Activated CD8-positive, alpha-beta T cell treated with anti-CD3 and anti-CD28 coated beads, Interleukin-2, amount 10 ng/mL, durations not matched to agents 7 days and 5 days (primary cell): ENCODE results near the gene MZT2A. TPM values are rescaled to one million over a fixed set of nuclear protein-coding genes. Genes with fewer than 3 reads are reported as not detected.
"Not testable (repeated sequence)": the region's sequence is repeated elsewhere in the genome, so short reads cannot be mapped to it uniquely, and the experiment has no call there.

Experiments
- ATAC-seq: fragments of 150-1000 bp; cut with Tn5 transposase; one replicate; pipeline ENCODE4 v1.10.0; 2021; ENCODE audit warnings: moderate library complexity
- CTCF ChIA-PET: fragments of 350-600 bp; sonication (Branson Sonifier 250); formaldehyde crosslinking; loops from one replicate; lab custom pipeline; 2021; ENCODE audit warnings: antibody characterized with exemption; lab: Charles Lee
- POLR2A ChIA-PET: fragments of 350-600 bp; sonication (Branson Sonifier 250); formaldehyde crosslinking; loops from one replicate; lab custom pipeline; 2021; ENCODE audit warnings: antibody characterized with exemption; lab: Charles Lee
- DNase-seq: peaks from one replicate; pipeline ENCODE4 v3.0.0-alpha.2; 2020
- H3K27ac Mint-ChIP-seq: one replicate; pipeline ENCODE4 v1.8.0; 2021; ENCODE audit warnings: mild to moderate bottlenecking, mixed read lengths
- H3K27me3 Mint-ChIP-seq: one replicate; pipeline ENCODE4 v1.8.0; 2021; ENCODE audit warnings: low read depth, mixed read lengths
- H3K36me3 Mint-ChIP-seq: one replicate; pipeline ENCODE4 v1.8.0; 2021; ENCODE audit warnings: low read depth, mixed read lengths
- H3K4me1 Mint-ChIP-seq: one replicate; pipeline ENCODE4 v1.8.0; 2021; ENCODE audit warnings: low read depth, mixed read lengths
- H3K4me3 Mint-ChIP-seq: one replicate; pipeline ENCODE4 v1.8.0; 2021; ENCODE audit warnings: mild to moderate bottlenecking, mixed read lengths
- H3K9me3 Mint-ChIP-seq: one replicate; pipeline ENCODE4 v1.8.0; 2022; ENCODE audit warnings: mixed read lengths; ENCODE audit not compliant: insufficient read depth
- total RNA-seq, 2 experiments: library from RNA; stranded (reverse); gene quantifications; one replicate each; pipeline ENCODE4 v1.2.3, GENCODE V29; 2021

Gene MZT2A
- total RNA-seq, 2 experiments from 2014 or later, result 181 to 191 TPM

- H3K9me3 Mint-ChIP-seq, H3K27ac Mint-ChIP-seq, H3K36me3 Mint-ChIP-seq, H3K27me3 Mint-ChIP-seq, CTCF ChIA-PET, H3K4me3 Mint-ChIP-seq, DNase-seq, POLR2A ChIA-PET, ATAC-seq: not testable (repeated sequence)
- peaks cover 25% of the 10 kb centered on the region for H3K4me1 Mint-ChIP-seq
Measured at GRCh38 chr2:131530626-131531344, 38.6 kb upstream of the MZT2A start.

GRCh38 chr2:131529864-131530445 lies 37.8 kb upstream of the MZT2A start:
- H3K36me3 Mint-ChIP-seq, H3K27ac Mint-ChIP-seq, H3K9me3 Mint-ChIP-seq, H3K27me3 Mint-ChIP-seq, H3K4me3 Mint-ChIP-seq, ATAC-seq, POLR2A ChIA-PET: not testable (repeated sequence)
- DNase-seq, result peak; percentile 16
- H3K4me1 Mint-ChIP-seq, result peaks cover 25% of the 10 kb centered on the region
- CTCF ChIA-PET, result interaction anchor here (1.3 kb wide), 1 partner anchor 116 kb away, joined by 3 read pairs; no protein-coding TSS in a partner anchor

- H3K9me3 Mint-ChIP-seq, POLR2A ChIA-PET, H3K27me3 Mint-ChIP-seq, H3K36me3 Mint-ChIP-seq: not testable (repeated sequence)
- H3K27ac Mint-ChIP-seq, result peak overlapping the region; percentile 57
- DNase-seq, result peak; percentile 27
- peak; percentile 4 for ATAC-seq
- H3K4me1 Mint-ChIP-seq, result peaks cover 25% of the 10 kb centered on the region
- peak overlapping the region; percentile 62 for H3K4me3 Mint-ChIP-seq
- CTCF ChIA-PET, result interaction anchor here (1.3 to 3.6 kb wide), 2 partner anchors 36 to 115 kb away, joined by 3 to 21 read pairs; partner anchors contain the start of gene MZT2A
Measured at GRCh38 chr2:131528981-131529863, 37.0 kb upstream of the MZT2A start.

- peak; percentile 89 for ATAC-seq
- H3K4me3 Mint-ChIP-seq, result peak within 1 kb of the TSS; percentile 81
- not testable (repeated sequence) for H3K36me3 Mint-ChIP-seq
Measured at GRCh38 chr2:131527131-131528001, 35.2 kb upstream of the MZT2A start, which contains the start of gene CCDC74A. Gene CCDC74A (plus strand): TSS chr2:131527888. CDS start chr2:131527971, 83 bp downstream.

GRCh38 chr2:131525256-131525655 lies 33.1 kb upstream of the MZT2A start:
- H3K27ac Mint-ChIP-seq, H3K27me3 Mint-ChIP-seq, ATAC-seq, POLR2A ChIA-PET, H3K4me3 Mint-ChIP-seq, H3K9me3 Mint-ChIP-seq, DNase-seq, H3K36me3 Mint-ChIP-seq, CTCF ChIA-PET: not testable (repeated sequence)
- peaks cover 25% of the 10 kb centered on the region for H3K4me1 Mint-ChIP-seq

More at GRCh38 chr2:131527131-131528001, 35.2 kb upstream of the MZT2A start, which contains the start of gene CCDC74A:
- CTCF ChIA-PET, result interaction anchor here (3.6 kb wide), 1 partner anchor 35 kb away, joined by 21 read pairs; the partner anchor contains the start of gene MZT2A
- POLR2A ChIA-PET, result interaction anchor here (0.6 to 2.2 kb wide), 2 partner anchors 34 to 100 kb away, joined by 3 to 12 read pairs; no protein-coding TSS in a partner anchor
- H3K27ac Mint-ChIP-seq, result peak within 1 kb of the TSS; percentile 85
- peak; percentile 87 for DNase-seq
- peaks cover 25% of the 10 kb centered on the region for H3K4me1 Mint-ChIP-seq
- not testable (repeated sequence) for H3K27me3 Mint-ChIP-seq, H3K9me3 Mint-ChIP-seq

- H3K27me3 Mint-ChIP-seq, result no peaks in the 10 kb centered on the region
- ChIA-PET CTCF (no interaction called here), POLR2A (no interaction called here)
- peaks cover 6% of the 10 kb centered on the region for H3K4me1 Mint-ChIP-seq
- H3K36me3 Mint-ChIP-seq, result peaks cover 13% of the 10 kb centered on the region
- H3K27ac Mint-ChIP-seq, result no peak overlapping the region
- H3K4me3 Mint-ChIP-seq, result no peak overlapping the region
- DNase-seq (no peak), ATAC-seq (no peak)
- H3K9me3 Mint-ChIP-seq, result no peaks in the 10 kb centered on the region
Measured at GRCh38 chr2:131521961-131522781, 30.0 kb upstream of the MZT2A start.

GRCh38 chr2:131521524-131521923 lies 29.3 kb upstream of the MZT2A start:
- H3K9me3 Mint-ChIP-seq, POLR2A ChIA-PET, CTCF ChIA-PET, H3K4me3 Mint-ChIP-seq, ATAC-seq, H3K27me3 Mint-ChIP-seq, H3K27ac Mint-ChIP-seq, H3K4me1 Mint-ChIP-seq, DNase-seq: not testable (repeated sequence)
- H3K36me3 Mint-ChIP-seq, result peaks cover 16% of the 10 kb centered on the region

- no peak for DNase-seq
- ATAC-seq, result no peak
- no peak overlapping the region for H3K27ac Mint-ChIP-seq
- H3K27me3 Mint-ChIP-seq, result no peaks in the 10 kb centered on the region
- ChIA-PET CTCF (interaction anchor here (1.4 kb wide), 1 partner anchor 28 kb away, joined by 3 read pairs; the partner anchor contains the start of gene MZT2A), POLR2A (no interaction called here)
- no peaks in the 10 kb centered on the region for H3K4me1 Mint-ChIP-seq
- peaks cover 18% of the 10 kb centered on the region for H3K36me3 Mint-ChIP-seq
- no peak overlapping the region for H3K4me3 Mint-ChIP-seq
- no peaks in the 10 kb centered on the region for H3K9me3 Mint-ChIP-seq
Measured at GRCh38 chr2:131520526-131520925, 28.3 kb upstream of the MZT2A start.

- POLR2A ChIA-PET, H3K27me3 Mint-ChIP-seq, H3K27ac Mint-ChIP-seq, H3K4me1 Mint-ChIP-seq, H3K9me3 Mint-ChIP-seq, ATAC-seq, H3K4me3 Mint-ChIP-seq, DNase-seq: not testable (repeated sequence)
- peaks cover 18% of the 10 kb centered on the region for H3K36me3 Mint-ChIP-seq
- CTCF ChIA-PET, result interaction anchor here (1.4 kb wide), 1 partner anchor 28 kb away, joined by 3 read pairs; the partner anchor contains the start of gene MZT2A
Measured at GRCh38 chr2:131519871-131520470, 27.8 kb upstream of the MZT2A start.

GRCh38 chr2:131519466-131519865 lies 27.3 kb upstream of the MZT2A start:
- CTCF ChIA-PET, result interaction anchor here (1.4 kb wide), 1 partner anchor 27 kb away, joined by 3 read pairs; the partner anchor contains the start of gene MZT2A
- Mint-ChIP-seq H3K4me3 (no peak overlapping the region), H3K4me1 (peaks cover 3% of the 10 kb centered on the region), H3K36me3 (peaks cover 18% of the 10 kb centered on the region), H3K27me3 (no peaks in the 10 kb centered on the region), H3K9me3 (no peaks in the 10 kb centered on the region), H3K27ac (no peak overlapping the region)
- POLR2A ChIA-PET, result no interaction called here
- DNase-seq (no peak), ATAC-seq (no peak)
